OCI-LY3 (cell line): Measurements from ENCODE around the gene ACTR1A.

Experiments
- H2AFZ ChIP-seq: fragments of 200-600, 300-600 bp; shearing (Covaris generic); 2 replicates; pipeline ENCODE4 v1.6.0; 2014; ENCODE audit warnings: antibody characterized with exemption, low read depth, low read length
- H3K27ac ChIP-seq: fragments of 200-600, 300-600 bp; sonication (generic); 2 replicates; pipeline ENCODE4 v1.5.1; 2014; ENCODE audit warnings: mild to moderate bottlenecking, low read length, moderate library complexity, mixed read lengths
- H3K27me3 ChIP-seq: fragments of 200-600, 300-600 bp; sonication (generic); 2 replicates; pipeline ENCODE4 v1.6.1; 2014; ENCODE audit warnings: low read depth, low read length, mixed read lengths
- H3K36me3 ChIP-seq: fragments of 200-600, 300-600 bp; sonication (generic); replicated peaks from 2 replicates; pipeline ENCODE3; 2014; ENCODE audit warnings: low read depth, low read length, mixed read lengths
- H3K4me1 ChIP-seq: fragments of 300-600, 200-600 bp; sonication (generic); 2 replicates; pipeline ENCODE4 v1.6.1; 2014; ENCODE audit warnings: low read length, mixed read lengths
- H3K4me2 ChIP-seq: fragments of 200-600, 300-600 bp; sonication (generic); 2 replicates; pipeline ENCODE4 v1.6.1; 2014; ENCODE audit warnings: low read length, mixed read lengths
- H3K4me3 ChIP-seq: fragments of 300-600, 200-600 bp; sonication (generic); 2 replicates; pipeline ENCODE4 v1.5.1; 2014; ENCODE audit warnings: antibody characterized with exemption, mild to moderate bottlenecking, low read length, moderate library complexity
- H3K79me2 ChIP-seq: fragments of 300-600, 200-600 bp; shearing (Covaris generic); 2 replicates; pipeline ENCODE4 v1.6.1; 2014; ENCODE audit warnings: mild to moderate bottlenecking, low read length, mixed read lengths
- H3K9ac ChIP-seq: fragments of 300-600, 200-600 bp; shearing (Covaris generic); 2 replicates; pipeline ENCODE4 v1.6.0; 2014; ENCODE audit warnings: mild to moderate bottlenecking, low read length, moderate library complexity
- H3K9me3 ChIP-seq: fragments of 200-600, 300-600 bp; shearing (Covaris generic); 2 replicates; pipeline ENCODE4 v1.6.1; 2014; ENCODE audit warnings: low read length, mixed read lengths; ENCODE audit not compliant: insufficient read depth
- H4K20me1 ChIP-seq: fragments of 200-600, 300-600 bp; sonication (generic); 2 replicates; pipeline ENCODE4 v1.6.1; 2016; ENCODE audit warnings: low read length, mixed read lengths; ENCODE audit not compliant: insufficient read depth
- CTCF ChIP-seq: fragments of 200-600, 300-600 bp; sonication (generic); IDR thresholded peaks from 2 replicates; pipeline ENCODE4 v1.5.1; 2014; ENCODE audit warnings: antibody characterized with exemption, low read length, low read depth
- EZH2phosphoT487 ChIP-seq: fragments of 200-600 bp; shearing (Covaris generic); IDR thresholded peaks from 2 replicates; pipeline ENCODE4 v1.6.1; 2018; ENCODE audit warnings: antibody characterized with exemption, mixed run types, low read depth

The ACTR1A gene

GRCh38 chr10:102473445-102474331 is 28.8 kb downstream of the ACTR1A start:
- H3K27ac ChIP-seq: no peak overlapping the region
- H3K4me2 ChIP-seq: no peak overlapping the region
- no peaks in the 10 kb centered on the region for H3K9me3 ChIP-seq
- no peak overlapping the region for H2AFZ ChIP-seq
- H3K4me3 ChIP-seq: no peak overlapping the region
- no peaks in the 10 kb centered on the region for H3K27me3 ChIP-seq
- H4K20me1 ChIP-seq: no peaks in the 10 kb centered on the region
- H3K4me1 ChIP-seq: no peaks in the 10 kb centered on the region
- no peak for TF ChIP-seq CTCF
- no peak for TF ChIP-seq EZH2phosphoT487
- H3K9ac ChIP-seq: no peak overlapping the region
- H3K79me2 ChIP-seq: no peaks in the 10 kb centered on the region
- H3K36me3 ChIP-seq: no peaks in the 10 kb centered on the region

GRCh38 chr10:102470579-102471546 is 31.6 kb downstream of the ACTR1A start:
- Histone ChIP-seq H4K20me1 (no peaks in the 10 kb centered on the region), H3K79me2 (no peaks in the 10 kb centered on the region), H3K9me3 (no peaks in the 10 kb centered on the region), H3K4me2 (no peak overlapping the region), H3K36me3 (no peaks in the 10 kb centered on the region), H2AFZ (no peak overlapping the region), H3K27ac (no peak overlapping the region), H3K4me3 (no peak overlapping the region), H3K27me3 (no peaks in the 10 kb centered on the region), H3K9ac (no peak overlapping the region), H3K4me1 (no peaks in the 10 kb centered on the region)
- TF ChIP-seq EZH2phosphoT487: no peak
- TF ChIP-seq CTCF: no peak

GRCh38 chr10:102468683-102469082 is 33.8 kb downstream of the ACTR1A start:
- no peak overlapping the region for H3K9ac ChIP-seq
- no peak for TF ChIP-seq CTCF
- no peak for TF ChIP-seq EZH2phosphoT487
- H3K4me1 ChIP-seq: no peaks in the 10 kb centered on the region
- peaks cover 3% of the 10 kb centered on the region; the same call in 1 of the 2 replicates for H3K79me2 ChIP-seq
- no peaks in the 10 kb centered on the region for H3K36me3 ChIP-seq
- H2AFZ ChIP-seq: no peak overlapping the region
- H3K4me3 ChIP-seq: no peak overlapping the region
- no peaks in the 10 kb centered on the region for H3K27me3 ChIP-seq
- H3K9me3 ChIP-seq: no peaks in the 10 kb centered on the region
- H3K27ac ChIP-seq: no peak overlapping the region
- H4K20me1 ChIP-seq: no peaks in the 10 kb centered on the region
- no peak overlapping the region for H3K4me2 ChIP-seq

GRCh38 chr10:102467971-102468438 is 34.5 kb downstream of the ACTR1A start:
- H3K36me3 ChIP-seq: no peaks in the 10 kb centered on the region
- H4K20me1 ChIP-seq: no peaks in the 10 kb centered on the region
- no peak for TF ChIP-seq EZH2phosphoT487
- no peak for TF ChIP-seq CTCF
- no peak overlapping the region for H3K9ac ChIP-seq
- H2AFZ ChIP-seq: no peak overlapping the region
- no peak overlapping the region for H3K27ac ChIP-seq
- no peaks in the 10 kb centered on the region for H3K9me3 ChIP-seq
- H3K4me3 ChIP-seq: no peak overlapping the region
- peaks cover 9% of the 10 kb centered on the region for H3K79me2 ChIP-seq
- no peaks in the 10 kb centered on the region for H3K4me1 ChIP-seq
- H3K27me3 ChIP-seq: no peaks in the 10 kb centered on the region
- no peak overlapping the region for H3K4me2 ChIP-seq
